H1 (cell line): Measurements from ENCODE around the gene ZFR. TPM values are rescaled to one million over a fixed set of nuclear protein-coding genes. Genes with fewer than 3 reads are reported as not detected.

ENCODE experiments used
- BACH1 ChIP-seq: IDR thresholded peaks from 2 replicates; pipeline ENCODE4 v1.6.1; 2012; ENCODE audit warnings: low read length, improper control_type of control experiment
- CREB1 ChIP-seq: IDR thresholded peaks from 2 replicates; pipeline ENCODE4 v1.6.1; 2012; ENCODE audit warnings: inconsistent platforms
- EP300 ChIP-seq, 2 experiments: IDR thresholded peaks; 1 replicate in 1 of 2; 2 replicates in 1 of 2; pipeline ENCODE4 v1.6.1; 2011 to 2012; ENCODE audit warnings: low read depth in 2 of 2, low read length in 2 of 2, mild to moderate bottlenecking in 2 of 2, borderline replicate concordance in 1 of 2, inconsistent platforms in 1 of 2, moderate library complexity in 1 of 2
- EZH2 ChIP-seq: fragments of 200-600 bp; sonication (generic); IDR thresholded peaks from 2 replicates; pipeline ENCODE4 v1.7.1; 2012; ENCODE audit warnings: low read depth, mild to moderate bottlenecking, moderate library complexity, low read length, inconsistent platforms; ENCODE audit not compliant: severe bottlenecking
- NANOG ChIP-seq: IDR thresholded peaks from 2 replicates; pipeline ENCODE4 v1.6.1; 2011; ENCODE audit warnings: low read length, low read depth, mild to moderate bottlenecking, inconsistent platforms; ENCODE audit not compliant: insufficient read depth, poor library complexity, severe bottlenecking
- RFX5 ChIP-seq: IDR thresholded peaks from 2 replicates; pipeline ENCODE4 v1.6.1; 2011; ENCODE audit warnings: low read depth, low read length, improper control_type of control experiment, borderline replicate concordance
- SIX5 ChIP-seq: IDR thresholded peaks from 2 replicates; pipeline ENCODE4 v1.6.1; 2011; ENCODE audit warnings: mild to moderate bottlenecking, low read depth, low read length
- SP1 ChIP-seq: IDR thresholded peaks from 2 replicates; pipeline ENCODE4 v1.6.1; 2011; ENCODE audit warnings: low read depth, low read length
- SP2 ChIP-seq: IDR thresholded peaks from 2 replicates; pipeline ENCODE4 v1.6.1; 2012; ENCODE audit warnings: mild to moderate bottlenecking, low read length, inconsistent platforms
- SP4 ChIP-seq: IDR thresholded peaks from 2 replicates; pipeline ENCODE4 v1.6.1; 2012; ENCODE audit warnings: low read length, inconsistent platforms
- polyA plus RNA-seq, 7 experiments: library from polyadenylated mRNA; depleted of rRNA in 3 of 7; stranded (reverse) in 5 of 7; unstranded in 2 of 7; fragments of >200 nt in 5 of 7; fragments of 200-250 nt in 2 of 7; gene quantifications; 1 replicate in 5 of 7; 2 replicates in 1 of 7; 4 replicates in 1 of 7; pipeline versions ENCODE4 v1.2.1 to v1.2.3, GENCODE V29; 2011 to 2013; ENCODE audit warnings: missing spikeins in 2 of 7, mixed read lengths in 2 of 7
- total RNA-seq: library from RNA; stranded (reverse); fragmentation: NEBNext Ultra II Directional; extraction: Animal tissue kit (Norgen Biotek cat#: 25700); gene quantifications from 2 replicates; pipeline ENCODE4 v1.2.1, GENCODE V29; 2021
- TF ChIP-seq, protein P1 (sequence below), 3 experiments: IDR thresholded peaks; 1 replicate in 2 of 3; 2 replicates in 1 of 3; pipeline versions ENCODE4 v1.5.1 to v1.6.1; 2011; ENCODE audit warnings: low read length in 3 of 3, mild to moderate bottlenecking in 3 of 3, inconsistent platforms in 2 of 3, low read depth in 1 of 3, moderate library complexity in 1 of 3; ENCODE audit not compliant: insufficient read depth in 1 of 3; ENCODE audit errors: control extremely low read depth in 1 of 3

ZFR gene
- total and polyA plus RNA-seq, 2 of the 8 experiments (the other 6 are each of a cell fraction or from before 2014, with no cell fraction given): 68.8 to 92.7 TPM

DNA sequence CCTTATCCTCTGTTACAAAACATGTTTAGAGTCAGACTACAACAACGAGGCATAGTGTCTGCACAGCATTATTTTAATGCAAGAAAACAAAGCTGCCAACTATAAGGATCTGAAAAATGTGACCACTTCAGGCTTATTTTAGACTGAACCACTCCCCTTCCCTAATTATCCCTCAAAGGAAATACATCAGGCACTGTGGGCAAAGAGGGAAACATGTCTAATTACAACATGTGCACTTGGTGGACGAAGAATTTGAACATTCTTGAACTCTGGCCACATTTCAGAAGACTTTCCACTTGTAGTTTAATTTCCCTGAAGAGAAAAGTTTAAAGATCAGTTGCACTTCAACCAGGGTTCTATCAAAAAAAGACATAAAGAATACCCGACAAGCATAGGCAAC lies 135.6 kb downstream of the ZFR start (continued):
- TF ChIP-seq, protein P1, sequence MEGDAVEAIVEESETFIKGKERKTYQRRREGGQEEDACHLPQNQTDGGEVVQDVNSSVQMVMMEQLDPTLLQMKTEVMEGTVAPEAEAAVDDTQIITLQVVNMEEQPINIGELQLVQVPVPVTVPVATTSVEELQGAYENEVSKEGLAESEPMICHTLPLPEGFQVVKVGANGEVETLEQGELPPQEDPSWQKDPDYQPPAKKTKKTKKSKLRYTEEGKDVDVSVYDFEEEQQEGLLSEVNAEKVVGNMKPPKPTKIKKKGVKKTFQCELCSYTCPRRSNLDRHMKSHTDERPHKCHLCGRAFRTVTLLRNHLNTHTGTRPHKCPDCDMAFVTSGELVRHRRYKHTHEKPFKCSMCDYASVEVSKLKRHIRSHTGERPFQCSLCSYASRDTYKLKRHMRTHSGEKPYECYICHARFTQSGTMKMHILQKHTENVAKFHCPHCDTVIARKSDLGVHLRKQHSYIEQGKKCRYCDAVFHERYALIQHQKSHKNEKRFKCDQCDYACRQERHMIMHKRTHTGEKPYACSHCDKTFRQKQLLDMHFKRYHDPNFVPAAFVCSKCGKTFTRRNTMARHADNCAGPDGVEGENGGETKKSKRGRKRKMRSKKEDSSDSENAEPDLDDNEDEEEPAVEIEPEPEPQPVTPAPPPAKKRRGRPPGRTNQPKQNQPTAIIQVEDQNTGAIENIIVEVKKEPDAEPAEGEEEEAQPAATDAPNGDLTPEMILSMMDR (IDR thresholded peaks at IDR 0.05; ENCODE audit: control extremely low read depth in 1 of 3, insufficient read depth in 1 of 3, low read depth in 1 of 3, low read length in 3 of 3): no peak
- TF ChIP-seq EZH2 (no peak), SP4 (no peak), SP1 (no peak), CREB1 (no peak), NANOG (no peak), BACH1 (no peak), SIX5 (no peak), RFX5 (no peak), SP2 (no peak), EP300 (IDR thresholded peaks at IDR 0.05; ENCODE audit: borderline replicate concordance in 1 of 2, low read depth in 2 of 2, low read length in 2 of 2) (no peak)
